Loucy (cell line): Measurements from ENCODE around the gene SLC17A8.
"Not testable (repeated sequence)": the region's sequence is repeated elsewhere in the genome, so short reads cannot be mapped to it uniquely, and the experiment has no call there.

ENCODE experiments used
- H2AFZ ChIP-seq: fragments of 200-600 bp; sonication (generic); 2 replicates; pipeline ENCODE4 v1.6.0; 2016; ENCODE audit warnings: antibody characterized with exemption, mild to moderate bottlenecking, low read length, moderate library complexity
- H3F3A ChIP-seq: fragments of 200-600 bp; 2 replicates; pipeline ENCODE4 v1.6.0; 2016; ENCODE audit warnings: antibody characterized with exemption, low read depth, mild to moderate bottlenecking
- H3K27me3 ChIP-seq: fragments of 200-600 bp; sonication (generic); 2 replicates; pipeline ENCODE4 v1.6.1; 2014; ENCODE audit warnings: low read length, mild to moderate bottlenecking; ENCODE audit not compliant: insufficient read depth, poor library complexity, severe bottlenecking
- H3K36me3 ChIP-seq: fragments of 200-600 bp; sonication (generic); 2 replicates; pipeline ENCODE4 v1.6.1; 2016; ENCODE audit warnings: low read length; ENCODE audit not compliant: insufficient read depth
- H3K4me1 ChIP-seq: fragments of 200-600 bp; sonication (generic); 2 replicates; pipeline ENCODE4 v1.5.1; 2014; ENCODE audit warnings: low read length, mild to moderate bottlenecking; ENCODE audit not compliant: insufficient read depth, poor library complexity, severe bottlenecking
- H3K4me2 ChIP-seq: fragments of 200-600 bp; sonication (generic); 2 replicates; pipeline ENCODE4 v1.6.0; 2014; ENCODE audit warnings: antibody characterized with exemption, low read length, low read depth, mild to moderate bottlenecking; ENCODE audit not compliant: poor library complexity, severe bottlenecking
- H3K4me3 ChIP-seq: fragments of 200-600 bp; sonication (generic); 2 replicates; pipeline ENCODE4 v1.5.1; 2014; ENCODE audit warnings: low read length, mild to moderate bottlenecking, mixed read lengths; ENCODE audit not compliant: poor library complexity, severe bottlenecking
- H3K79me2 ChIP-seq: fragments of 200-600 bp; sonication (generic); 2 replicates; pipeline ENCODE4 v1.6.1; 2014; ENCODE audit warnings: low read length; ENCODE audit not compliant: insufficient read depth
- H3K9ac ChIP-seq: fragments of 200-600 bp; sonication (generic); 2 replicates; pipeline ENCODE4 v1.6.0; 2014; ENCODE audit warnings: mild to moderate bottlenecking, low read depth, low read length, moderate library complexity; ENCODE audit not compliant: poor library complexity, severe bottlenecking
- H3K9me2 ChIP-seq: fragments of 200-600 bp; sonication (generic); replicated peaks from 2 replicates; pipeline ENCODE4 v1.6.1; 2016; ENCODE audit warnings: low read depth, low read length, mixed read lengths
- H3K9me3 ChIP-seq: fragments of 200-600 bp; sonication (generic); 2 replicates; pipeline ENCODE4 v1.6.1; 2014; ENCODE audit warnings: mild to moderate bottlenecking, antibody characterized with exemption, low read length, low read depth; ENCODE audit not compliant: insufficient read depth
- H4K20me1 ChIP-seq: fragments of 200-600 bp; sonication (generic); 2 replicates; pipeline ENCODE4 v1.6.0; 2014; ENCODE audit warnings: antibody characterized with exemption, low read length, mild to moderate bottlenecking; ENCODE audit not compliant: insufficient read depth, poor library complexity, severe bottlenecking
- EZH2phosphoT487 ChIP-seq: fragments of 200-600 bp; IDR thresholded peaks from 2 replicates; pipeline ENCODE4 v1.6.1; 2018; ENCODE audit warnings: antibody characterized with exemption, mild to moderate bottlenecking, moderate library complexity, borderline replicate concordance
- TF ChIP-seq, protein P1 (sequence below): fragments of 200-600 bp; sonication (generic); conservative IDR thresholded peaks from 2 replicates; pipeline ENCODE4 v1.5.1; 2014; ENCODE audit warnings: mild to moderate bottlenecking, antibody characterized with exemption, low read length

Gene SLC17A8

DNA sequence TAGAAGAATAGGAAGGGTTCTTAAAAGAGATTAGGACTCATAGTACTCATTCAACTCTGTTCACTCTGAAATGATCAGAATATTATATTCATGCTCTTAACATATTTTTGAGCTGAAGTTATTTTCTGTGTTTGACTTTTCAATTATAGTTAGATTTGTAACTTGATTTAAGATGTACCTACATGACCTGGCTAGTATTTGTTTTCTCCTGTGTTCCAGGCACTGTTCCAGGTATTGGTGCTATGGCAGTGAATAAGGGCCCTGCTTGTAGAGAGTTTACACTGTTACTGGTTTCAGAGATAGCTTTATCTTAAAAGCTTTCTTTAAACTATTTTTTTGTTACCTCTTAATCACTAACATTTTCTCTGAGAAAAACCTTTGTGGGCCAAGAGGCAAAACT lies 19.1 kb upstream of the SLC17A8 start:
- no peaks in the 10 kb centered on the region for H3K79me2 ChIP-seq
- no peaks in the 10 kb centered on the region for H4K20me1 ChIP-seq
- H3K4me2 ChIP-seq, result no peak overlapping the region
- H2AFZ ChIP-seq, result no peak overlapping the region
- H3K27me3 ChIP-seq, result no peaks in the 10 kb centered on the region
- TF ChIP-seq EZH2phosphoT487, result no peak
- TF ChIP-seq, protein P1, sequence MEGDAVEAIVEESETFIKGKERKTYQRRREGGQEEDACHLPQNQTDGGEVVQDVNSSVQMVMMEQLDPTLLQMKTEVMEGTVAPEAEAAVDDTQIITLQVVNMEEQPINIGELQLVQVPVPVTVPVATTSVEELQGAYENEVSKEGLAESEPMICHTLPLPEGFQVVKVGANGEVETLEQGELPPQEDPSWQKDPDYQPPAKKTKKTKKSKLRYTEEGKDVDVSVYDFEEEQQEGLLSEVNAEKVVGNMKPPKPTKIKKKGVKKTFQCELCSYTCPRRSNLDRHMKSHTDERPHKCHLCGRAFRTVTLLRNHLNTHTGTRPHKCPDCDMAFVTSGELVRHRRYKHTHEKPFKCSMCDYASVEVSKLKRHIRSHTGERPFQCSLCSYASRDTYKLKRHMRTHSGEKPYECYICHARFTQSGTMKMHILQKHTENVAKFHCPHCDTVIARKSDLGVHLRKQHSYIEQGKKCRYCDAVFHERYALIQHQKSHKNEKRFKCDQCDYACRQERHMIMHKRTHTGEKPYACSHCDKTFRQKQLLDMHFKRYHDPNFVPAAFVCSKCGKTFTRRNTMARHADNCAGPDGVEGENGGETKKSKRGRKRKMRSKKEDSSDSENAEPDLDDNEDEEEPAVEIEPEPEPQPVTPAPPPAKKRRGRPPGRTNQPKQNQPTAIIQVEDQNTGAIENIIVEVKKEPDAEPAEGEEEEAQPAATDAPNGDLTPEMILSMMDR, result no peak
- H3K9ac ChIP-seq, result no peak overlapping the region
- peaks cover 66% of the 10 kb centered on the region for H3K36me3 ChIP-seq
- no peaks in the 10 kb centered on the region for H3F3A ChIP-seq
- H3K4me3 ChIP-seq, result no peak overlapping the region
- H3K9me2 ChIP-seq, result no peaks in the 10 kb centered on the region
- H3K9me3 ChIP-seq, result no peaks in the 10 kb centered on the region
- no peaks in the 10 kb centered on the region for H3K4me1 ChIP-seq

DNA sequence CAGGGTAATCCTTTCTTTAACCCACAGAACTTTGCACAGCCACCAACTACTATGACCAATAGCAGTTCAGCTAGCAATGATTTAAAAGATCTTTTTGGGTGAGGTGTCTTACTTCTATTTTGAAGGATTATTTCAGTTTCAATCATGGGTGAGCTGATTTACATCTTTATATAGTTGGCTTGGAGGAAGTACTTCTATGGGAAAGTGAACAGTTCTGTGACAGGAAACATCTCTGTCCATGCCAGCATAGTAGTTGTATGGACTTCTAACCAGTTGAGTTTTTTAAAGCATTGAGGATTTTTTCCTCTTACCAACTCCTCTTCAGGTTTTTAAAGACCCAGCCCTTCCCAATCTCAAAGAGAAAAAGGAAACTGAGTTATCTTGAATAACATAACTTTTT lies 17.8 kb upstream of the SLC17A8 start:
- no peaks in the 10 kb centered on the region for H3K9me2 ChIP-seq
- no peak overlapping the region for H3K4me3 ChIP-seq
- no peaks in the 10 kb centered on the region for H3F3A ChIP-seq
- no peak overlapping the region for H2AFZ ChIP-seq
- H3K27me3 ChIP-seq, result no peaks in the 10 kb centered on the region
- no peak overlapping the region for H3K9ac ChIP-seq
- no peak overlapping the region for H3K4me2 ChIP-seq
- no peaks in the 10 kb centered on the region for H3K9me3 ChIP-seq
- no peaks in the 10 kb centered on the region for H4K20me1 ChIP-seq
- no peaks in the 10 kb centered on the region for H3K4me1 ChIP-seq
- H3K36me3 ChIP-seq, result peaks cover 55% of the 10 kb centered on the region
- TF ChIP-seq, protein P1, result no peak
- TF ChIP-seq EZH2phosphoT487, result no peak
- no peaks in the 10 kb centered on the region for H3K79me2 ChIP-seq

DNA sequence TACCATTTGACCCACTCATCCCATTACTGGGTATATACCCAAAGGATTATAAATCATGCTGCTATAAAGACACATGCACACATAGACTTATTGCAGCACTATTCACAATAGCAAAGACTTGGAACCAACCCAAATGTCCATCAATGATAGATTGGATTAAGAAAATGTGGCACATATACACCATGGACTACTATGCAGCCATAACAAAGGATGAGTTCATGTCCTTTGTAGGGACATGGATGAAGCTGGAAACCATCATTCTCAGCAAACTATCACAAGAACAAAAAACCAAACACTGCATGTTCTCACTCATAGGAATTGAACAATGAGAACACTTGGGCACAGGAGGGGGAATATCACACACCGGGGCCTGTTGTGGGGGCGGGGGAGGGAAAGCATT lies 14.0 kb upstream of the SLC17A8 start:
- H3K27me3 ChIP-seq, H3K9ac ChIP-seq, H3K4me1 ChIP-seq, H2AFZ ChIP-seq, H3K4me2 ChIP-seq, H3F3A ChIP-seq, H4K20me1 ChIP-seq, H3K9me3 ChIP-seq, H3K9me2 ChIP-seq, H3K79me2 ChIP-seq, H3K4me3 ChIP-seq: not testable (repeated sequence)
- H3K36me3 ChIP-seq, result peaks cover 19% of the 10 kb centered on the region; the same call in 1 of the 2 replicates

DNA sequence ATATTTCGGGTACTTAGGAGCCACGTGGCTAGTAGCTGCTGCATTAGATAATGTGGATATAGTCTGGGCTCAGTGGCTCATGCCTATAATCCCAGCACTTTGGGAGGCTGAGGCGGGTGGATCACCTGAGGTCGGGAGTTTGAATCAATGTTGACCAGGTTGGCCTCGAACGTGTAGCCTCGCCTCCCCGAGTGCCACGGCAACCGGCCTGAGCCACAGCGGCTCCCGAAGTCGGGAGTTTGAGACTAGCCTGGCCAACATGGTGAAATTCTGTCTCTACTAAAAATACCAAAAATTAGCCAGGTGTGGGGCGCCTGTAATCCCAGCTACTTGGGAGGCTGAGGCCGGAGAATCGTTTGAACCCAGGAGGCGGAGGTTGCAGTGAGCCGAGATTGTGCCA lies 12.5 kb upstream of the SLC17A8 start:
- not testable (repeated sequence) for H3K4me1 ChIP-seq, H3K27me3 ChIP-seq, H3K4me3 ChIP-seq, H3K9me2 ChIP-seq, H3K79me2 ChIP-seq, H3K9ac ChIP-seq, H3K36me3 ChIP-seq, H4K20me1 ChIP-seq, H3F3A ChIP-seq, H3K4me2 ChIP-seq, H3K9me3 ChIP-seq, H2AFZ ChIP-seq
